ENCODE data around the gene CRIM1.

The CRIM1 gene

DNA sequence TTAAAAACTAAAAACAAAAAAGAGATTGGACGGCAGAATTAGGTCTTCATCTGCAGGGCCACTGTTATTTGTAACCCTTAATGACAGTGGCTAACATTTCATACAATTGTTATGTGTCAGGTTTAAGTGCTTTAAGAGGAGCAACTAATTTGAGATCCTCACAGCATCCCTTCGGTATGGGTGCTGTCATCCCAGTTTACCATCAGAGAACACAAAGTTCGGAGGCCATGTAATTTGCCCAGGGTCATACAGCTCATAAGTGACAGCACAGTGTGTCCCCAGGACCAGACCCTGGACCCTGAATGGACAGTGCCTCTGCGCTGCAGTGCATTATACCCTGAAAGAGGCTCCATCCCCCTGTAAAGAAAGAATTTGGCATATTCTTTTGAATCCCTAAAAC, 127.7 kb downstream of the CRIM1 start:
- no peak for DNase-seq

DNA sequence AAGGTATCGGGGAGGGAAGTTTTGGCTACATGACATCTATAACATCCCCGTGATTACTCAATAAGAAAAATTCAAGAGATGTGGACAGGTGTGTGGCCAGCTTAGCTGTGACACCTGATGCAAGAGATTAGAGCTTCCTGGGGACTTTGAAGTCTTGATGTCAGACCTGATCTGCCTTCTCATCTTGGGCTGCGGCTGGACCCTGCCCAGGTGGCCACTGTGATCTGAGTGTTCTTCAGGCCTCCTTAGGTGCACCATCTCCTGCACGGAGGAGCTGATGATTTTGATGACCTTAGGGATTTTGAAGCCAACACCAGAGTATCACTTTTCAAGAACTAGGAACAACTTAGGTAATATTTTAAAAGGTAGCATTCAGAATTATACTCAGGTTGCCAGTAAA, 128.9 kb downstream of the CRIM1 start:
- no peak for DNase-seq

DNA sequence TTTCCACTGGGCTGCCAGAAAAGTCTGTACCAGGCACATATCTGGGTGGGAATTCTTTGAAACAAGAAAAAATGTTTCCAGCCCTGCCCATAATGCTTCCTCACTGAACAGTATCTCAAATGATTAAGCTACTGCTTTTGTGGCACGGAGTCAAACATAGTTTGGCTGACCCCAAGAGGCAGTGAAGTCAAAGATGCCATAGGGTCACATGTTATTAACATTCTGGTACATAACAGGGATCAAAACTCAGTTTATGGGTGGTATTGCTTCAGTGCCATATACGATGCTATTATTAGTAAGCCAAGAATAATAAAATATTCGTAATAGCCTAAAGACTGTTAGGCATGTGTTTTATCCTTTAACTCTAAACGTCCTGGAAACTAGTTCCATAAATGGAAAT, 129.9 kb downstream of the CRIM1 start:
- no peak for DNase-seq

DNA sequence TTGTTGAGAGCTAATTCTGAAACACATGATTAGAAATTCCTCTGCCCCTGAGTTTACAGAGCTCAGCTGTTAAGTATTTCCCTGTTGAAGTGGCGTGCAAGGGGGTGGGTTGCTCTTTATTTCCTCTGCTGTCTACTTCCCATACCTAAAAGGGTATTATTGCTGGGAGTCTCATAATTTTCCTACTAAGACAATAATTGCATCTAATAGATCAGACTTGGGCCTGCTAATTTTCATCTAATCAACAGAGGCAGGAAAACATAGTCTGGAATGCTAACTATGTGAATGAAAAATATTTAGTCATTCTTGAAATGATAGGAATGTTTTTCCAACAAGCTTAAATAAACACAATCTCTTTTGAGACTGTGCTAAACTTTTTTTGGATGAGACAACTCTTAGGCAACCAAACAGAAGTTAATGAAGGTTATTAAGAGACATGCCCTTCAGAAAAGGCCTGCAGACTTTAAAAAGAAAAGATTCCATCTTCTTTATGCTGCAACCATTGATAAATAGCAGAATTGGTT, 131.0 kb downstream of the CRIM1 start:
- DNase-seq: no peak

DNA sequence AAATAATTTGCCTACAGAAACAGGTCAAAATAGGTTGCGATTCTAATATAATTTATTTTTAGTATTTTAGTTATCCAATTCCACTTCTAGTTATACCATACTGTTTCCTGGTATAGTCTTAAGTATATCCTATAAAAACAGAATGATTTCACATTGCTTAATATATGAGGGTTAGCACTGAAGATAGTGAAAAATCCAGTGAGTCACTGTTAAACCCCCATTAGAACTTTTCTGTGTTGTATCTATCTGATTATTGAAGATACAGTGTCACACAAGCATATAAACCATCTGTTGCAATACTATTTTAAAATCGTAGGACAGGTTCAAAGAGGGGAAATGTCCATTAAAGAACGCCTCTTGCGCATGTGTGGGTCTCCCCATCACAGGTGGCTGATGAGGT, 132.4 kb downstream of the CRIM1 start:
- DNase-seq: no peak

DNA sequence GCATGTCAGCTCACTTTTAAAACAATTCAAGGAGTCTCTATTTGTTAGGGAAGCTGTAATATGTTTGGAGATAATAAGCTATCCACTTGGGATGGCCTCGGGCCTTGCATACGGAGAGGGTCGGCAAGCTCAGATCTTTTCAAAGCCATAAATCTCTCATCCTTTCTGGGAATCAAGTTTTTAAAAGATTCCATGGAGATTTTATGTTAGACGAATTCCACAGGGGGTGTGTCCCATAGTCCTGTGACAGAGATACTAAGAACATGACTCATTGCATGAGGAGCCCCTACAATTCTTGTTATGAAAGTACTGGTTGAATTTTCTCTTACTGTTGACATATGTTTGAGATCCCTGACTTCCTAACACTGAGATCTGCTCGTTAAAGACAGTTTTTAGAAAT, 133.7 kb downstream of the CRIM1 start:
- no peak for DNase-seq

DNA sequence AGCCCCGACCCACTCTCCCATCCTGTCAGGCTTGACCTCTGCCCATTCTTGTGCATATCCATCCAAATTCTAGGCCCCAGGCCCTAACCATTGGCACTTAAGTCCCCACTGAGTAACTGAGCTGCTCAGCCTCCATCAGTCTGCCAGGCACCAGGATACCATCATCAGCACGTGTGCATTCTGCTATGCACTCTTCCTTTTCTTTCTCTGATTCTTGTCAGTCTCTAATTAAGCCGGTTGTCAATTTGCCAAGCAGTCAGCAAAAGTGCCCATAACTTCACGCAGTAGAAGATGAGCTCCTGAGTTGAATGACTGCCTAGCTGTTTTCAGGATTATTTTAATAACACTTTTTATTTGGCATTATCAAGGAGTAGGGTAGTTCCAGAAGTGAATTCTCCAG, 135.2 kb downstream of the CRIM1 start:
- DNase-seq: no peak

DNA sequence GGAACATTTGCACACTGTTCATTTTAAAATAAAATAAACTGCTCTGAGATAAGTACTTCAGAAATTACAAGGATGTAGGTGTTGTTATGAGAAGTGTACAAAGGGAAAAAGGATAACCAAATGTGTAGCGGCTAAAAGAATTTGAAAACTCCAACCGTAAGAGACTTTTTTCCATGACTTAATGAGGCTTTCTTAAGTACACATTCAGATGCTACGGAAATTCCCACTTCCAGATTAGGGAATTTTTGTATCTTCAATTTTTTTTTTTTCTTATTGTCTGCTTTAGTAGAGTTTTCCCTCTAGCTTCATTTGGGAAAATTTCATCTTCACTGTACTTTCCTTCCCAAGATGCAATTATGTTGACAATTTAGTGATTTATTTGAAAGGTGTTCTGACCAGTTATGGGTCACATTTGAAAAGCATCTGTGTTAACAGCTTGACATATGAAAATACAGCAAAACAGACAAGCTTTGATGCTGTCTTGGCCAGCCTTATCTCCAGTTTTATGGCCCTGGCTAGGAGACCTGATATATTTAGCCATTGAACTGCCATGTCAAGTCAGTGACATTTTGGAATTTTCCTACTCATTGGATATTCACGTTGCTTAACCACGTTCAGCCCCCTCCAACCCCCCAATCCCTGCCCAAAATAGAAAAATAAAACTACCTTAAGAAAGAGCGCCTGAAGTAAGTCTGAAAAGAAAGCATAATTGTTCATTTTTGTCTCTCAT, 136.8 kb downstream of the CRIM1 start:
- DNase-seq: no peak

DNA sequence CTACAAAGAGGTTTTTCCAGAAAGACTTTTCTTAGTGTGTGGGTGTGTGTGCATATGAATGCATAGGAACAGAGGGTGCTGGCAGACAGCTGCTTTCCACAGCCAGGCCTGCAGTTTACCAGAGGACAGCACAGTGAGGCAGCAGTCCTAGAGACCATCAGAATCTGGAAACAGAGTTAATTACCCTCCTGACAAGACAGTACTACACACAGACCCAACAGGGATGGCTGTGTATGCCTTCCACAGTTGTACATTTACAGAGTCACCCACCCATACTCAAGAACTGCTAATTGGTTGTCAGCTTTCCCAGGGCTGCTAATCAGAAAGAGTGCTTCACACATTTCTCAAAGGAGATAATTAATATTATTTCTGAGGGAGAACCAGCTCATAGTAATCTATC, 137.7 kb downstream of the CRIM1 start:
- no peak for DNase-seq

DNA sequence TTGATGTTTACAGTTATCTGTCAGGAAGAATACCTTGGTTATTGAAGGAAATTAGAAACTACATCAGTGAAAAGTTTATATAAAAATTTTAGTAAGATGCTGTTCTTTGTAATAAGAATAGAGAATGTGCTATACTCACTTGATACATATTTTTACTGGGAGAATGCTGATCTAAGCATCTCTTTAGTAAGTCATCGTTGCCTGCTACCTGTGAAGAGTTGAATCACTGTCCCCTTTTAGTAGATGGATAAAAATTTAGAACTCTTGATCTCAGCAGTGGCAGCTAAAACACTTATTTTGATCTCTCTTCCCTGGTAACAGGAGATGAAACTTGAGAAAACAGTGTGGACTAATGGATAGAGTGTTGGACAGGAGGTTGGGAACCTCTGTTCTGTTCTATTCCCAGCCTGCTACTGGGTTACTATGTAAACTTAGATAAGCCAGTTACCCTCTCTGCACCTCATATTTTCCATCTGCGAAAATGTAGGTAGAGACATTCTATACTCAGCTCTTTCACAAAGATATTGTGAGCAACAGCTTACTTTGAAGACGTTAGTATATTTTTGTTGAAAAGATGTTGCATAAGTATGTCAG, 142.1 kb downstream of the CRIM1 start:
- DNase-seq: no peak

DNA sequence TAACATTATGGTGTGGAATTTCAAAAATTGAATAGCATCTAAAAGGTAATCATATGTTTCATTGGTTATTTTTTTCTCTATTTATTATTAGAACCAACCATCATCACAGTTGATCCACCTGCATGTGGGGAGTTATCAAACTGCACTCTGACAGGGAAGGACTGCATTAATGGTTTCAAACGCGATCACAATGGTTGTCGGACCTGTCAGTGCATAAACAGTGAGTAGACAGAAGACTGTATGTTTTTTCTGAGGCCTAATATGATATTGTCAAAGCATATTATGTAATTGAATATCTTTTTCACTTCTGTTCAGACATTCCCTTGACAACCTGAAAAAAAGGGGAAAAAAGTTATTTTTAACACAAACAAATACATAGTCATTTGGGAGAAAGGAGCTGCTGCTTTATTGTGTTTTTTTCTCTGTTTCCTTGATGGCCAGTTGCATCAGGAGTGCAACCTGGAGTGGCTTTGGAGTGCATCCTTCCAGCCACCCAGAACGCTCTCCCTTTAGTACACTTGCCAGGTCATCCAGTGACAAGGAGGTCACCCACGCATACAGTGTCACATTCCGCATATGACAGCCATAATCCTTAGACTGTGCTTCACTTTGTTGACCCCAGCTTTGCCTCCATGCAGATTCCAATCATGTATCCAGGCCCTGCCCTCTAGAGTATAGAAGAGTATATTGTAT, 143.7 kb downstream of the CRIM1 start:
- no peak for DNase-seq

DNA sequence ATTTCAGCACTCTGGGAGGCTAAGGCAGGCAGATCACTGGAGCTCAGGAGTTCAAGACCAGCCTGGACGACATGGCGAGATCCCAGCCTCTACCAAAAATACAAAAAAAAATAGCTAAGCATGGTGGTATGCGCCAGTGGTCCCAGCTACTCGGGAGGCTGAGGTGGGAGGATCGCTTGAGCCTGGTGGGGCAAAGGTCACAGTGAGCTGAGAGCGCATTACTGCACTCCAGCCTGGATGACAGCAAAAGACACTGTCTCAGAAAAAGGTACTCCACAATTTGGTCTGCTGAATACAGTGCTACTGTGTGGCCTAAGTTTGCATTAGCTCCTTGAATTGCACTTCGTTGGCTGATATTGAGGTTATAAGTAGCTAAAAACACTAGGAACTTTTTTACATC, 144.5 kb downstream of the CRIM1 start:
- DNase-seq: no peak

DNA sequence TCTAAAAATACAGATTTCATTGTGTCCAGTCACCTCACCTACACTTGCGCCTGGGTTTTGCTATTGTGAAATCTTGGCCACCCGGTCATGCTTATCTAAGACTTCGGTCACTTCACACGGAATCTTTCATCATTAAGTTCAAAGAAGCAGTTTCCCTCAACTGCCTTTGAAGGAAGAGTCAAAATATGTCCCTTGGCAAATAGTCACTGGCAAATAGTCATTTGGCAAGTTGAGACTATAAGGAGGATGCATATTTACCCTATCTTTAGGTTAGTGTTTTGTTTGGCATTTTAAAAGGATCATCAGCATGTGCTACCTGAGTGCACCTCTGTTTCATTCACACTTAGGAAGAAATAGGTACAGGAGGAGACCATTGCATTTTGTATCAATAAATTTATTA, 146.5 kb downstream of the CRIM1 start:
- DNase-seq: no peak

DNA sequence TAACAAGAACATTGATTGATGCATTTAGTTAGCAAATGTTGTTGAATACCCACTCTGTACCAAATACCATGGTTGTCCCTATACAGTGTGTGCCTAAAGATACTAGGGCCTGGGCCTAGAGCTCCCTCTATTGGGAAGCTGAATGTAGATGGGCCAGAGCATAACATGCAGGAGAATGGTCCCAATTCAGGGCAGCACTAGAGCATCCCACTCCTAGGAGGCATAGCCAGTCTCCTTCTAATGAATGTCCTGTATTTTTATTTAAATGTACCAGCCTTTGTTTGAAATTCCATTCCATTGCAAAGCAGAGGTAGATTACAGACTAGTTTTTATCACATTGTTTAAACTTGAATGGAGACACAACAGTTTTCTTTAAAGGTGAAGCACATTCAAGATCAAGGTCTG, 151.8 kb downstream of the CRIM1 start:
- DNase-seq: no peak

DNA sequence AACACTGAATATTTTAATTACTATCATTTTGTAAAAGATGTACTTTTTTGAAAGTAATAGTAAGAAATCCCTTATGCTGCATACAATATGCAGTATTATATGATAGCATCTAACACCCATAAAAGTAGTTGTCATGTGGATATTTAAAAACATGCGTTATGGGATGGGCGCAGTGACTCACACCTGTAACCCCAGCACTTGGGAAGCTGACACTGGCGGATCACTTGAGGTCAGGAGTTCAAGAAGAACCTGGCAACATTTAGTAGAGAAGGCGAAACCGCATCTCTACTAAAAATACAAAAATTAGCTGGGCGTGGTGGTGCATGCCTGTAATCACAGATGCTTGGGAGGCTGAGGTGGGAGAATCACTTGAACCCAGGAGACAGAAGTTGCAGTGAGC, 153.5 kb downstream of the CRIM1 start:
- DNase-seq: no peak

DNA sequence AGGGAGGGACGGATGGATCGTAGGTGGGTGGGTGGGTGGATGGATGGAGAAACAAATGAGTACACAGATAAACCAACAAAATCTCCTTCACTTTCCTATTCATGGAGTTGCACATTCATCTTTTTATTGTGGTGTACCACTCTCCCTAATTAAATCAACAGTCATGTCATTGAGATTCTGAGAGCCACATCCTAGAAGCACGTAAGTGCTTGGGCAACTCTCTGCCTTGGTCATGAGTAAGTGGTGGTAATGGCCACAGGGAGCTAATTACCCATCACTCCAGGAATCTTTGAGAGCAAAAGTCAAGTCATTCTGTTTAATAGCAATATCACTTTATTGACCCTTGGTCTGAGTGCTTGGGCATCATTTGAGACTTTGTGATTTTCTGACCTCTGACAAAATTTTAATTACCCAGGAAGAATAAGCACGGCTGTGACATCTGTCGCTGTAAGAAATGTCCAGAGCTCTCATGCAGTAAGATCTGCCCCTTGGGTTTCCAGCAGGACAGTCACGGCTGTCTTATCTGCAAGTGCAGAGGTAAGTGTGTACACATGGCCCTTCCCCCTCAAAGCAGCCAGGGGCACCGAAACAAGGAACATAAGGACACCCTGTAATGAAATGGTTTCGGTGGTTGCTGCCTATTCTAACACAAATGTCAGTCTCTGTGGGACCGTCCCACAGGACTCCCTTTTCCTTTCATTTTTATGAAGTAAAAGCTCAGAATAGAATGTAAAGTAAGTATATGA, 156.5 kb downstream of the CRIM1 start:
- DNase-seq: no peak

DNA sequence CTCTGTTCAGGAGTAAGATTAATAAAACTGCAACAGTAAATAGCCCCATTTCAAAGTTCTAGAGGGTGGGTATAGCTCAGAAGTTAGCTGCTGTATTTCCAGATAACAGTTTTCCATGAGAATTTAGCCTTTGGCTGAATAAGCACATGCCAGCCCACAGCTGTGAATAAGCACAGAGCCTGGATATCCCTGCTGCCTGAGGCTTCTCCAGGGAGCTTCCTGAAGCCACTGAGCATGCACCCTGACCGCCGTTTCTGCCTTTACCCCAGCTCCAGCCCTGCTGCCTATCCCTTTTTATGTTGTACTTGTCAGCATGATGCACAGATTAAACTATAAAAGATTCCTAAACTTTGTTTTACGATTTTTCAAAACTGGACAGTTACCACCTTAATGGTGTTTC, 157.1 kb downstream of the CRIM1 start:
- no peak for DNase-seq

DNA sequence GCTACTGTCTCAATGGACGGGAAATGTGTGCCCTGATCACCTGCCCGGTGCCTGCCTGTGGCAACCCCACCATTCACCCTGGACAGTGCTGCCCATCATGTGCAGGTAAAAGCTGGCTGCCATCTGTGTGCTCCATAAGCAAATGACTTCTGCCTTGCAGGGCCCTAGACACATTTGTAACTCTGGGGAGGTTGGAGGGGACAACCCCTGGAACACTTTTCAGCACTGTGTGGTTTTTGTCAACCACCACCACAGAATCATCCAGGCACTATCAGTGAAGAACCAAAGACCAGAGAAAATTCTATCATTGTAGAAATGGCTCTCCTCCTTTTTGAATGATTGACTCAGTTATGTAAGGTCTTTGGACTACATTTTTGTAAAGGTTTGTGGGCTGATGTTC, 158.1 kb downstream of the CRIM1 start:
- no peak for DNase-seq

DNA sequence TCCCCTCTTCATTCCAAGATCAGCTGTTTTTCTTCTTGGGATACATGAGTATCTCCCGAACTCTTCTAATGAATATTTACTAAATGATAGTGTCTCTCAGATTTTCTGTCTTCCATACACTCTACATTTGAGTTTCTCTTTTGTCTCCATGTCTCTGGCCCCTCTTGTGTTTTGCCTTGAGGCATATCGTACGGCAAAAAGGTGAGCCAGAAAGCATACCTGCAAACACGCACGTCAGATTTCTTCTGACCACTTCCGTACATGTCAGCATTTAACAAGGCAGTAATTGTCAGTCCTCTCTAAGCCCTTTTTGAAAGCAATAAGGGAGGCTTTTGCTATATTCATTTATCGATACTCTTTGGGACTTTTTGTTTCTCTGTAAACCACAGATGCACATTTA, 160.0 kb downstream of the CRIM1 start:
- DNase-seq: no peak

DNA sequence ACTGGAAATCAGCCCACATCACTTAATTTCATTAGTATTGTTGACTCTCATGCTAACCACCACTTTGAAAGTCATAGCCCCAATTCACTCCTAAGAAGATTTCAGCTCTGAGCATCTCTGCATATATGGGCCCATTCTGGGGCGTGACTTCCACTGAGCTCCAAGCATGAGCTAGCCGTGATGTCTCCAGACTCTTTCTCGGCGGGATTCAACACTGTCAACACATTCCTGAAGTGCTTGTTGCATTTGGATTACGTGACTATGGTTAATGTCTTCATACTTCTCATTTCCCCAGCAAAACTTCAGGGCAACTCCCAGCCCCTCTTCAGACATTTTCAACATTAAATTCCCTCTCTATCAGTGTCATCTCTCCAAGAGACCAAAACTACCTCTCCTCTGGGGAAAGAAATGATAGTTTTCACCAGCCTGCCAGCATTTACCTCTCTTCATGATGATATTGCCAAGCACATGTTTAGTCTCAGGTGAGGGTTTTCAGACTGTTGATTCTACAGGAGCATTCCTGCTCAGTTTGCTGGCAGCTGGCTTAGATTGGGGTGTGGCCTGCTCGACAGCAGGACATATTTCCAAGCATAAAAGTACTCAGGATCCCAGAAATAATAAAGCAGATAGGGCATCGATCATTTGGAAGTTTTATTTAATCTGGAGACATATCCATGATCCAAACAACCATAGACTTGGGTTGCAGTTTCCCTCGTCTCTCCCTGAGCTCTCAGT, 160.7 kb downstream of the CRIM1 start:
- DNase-seq: no peak

DNA sequence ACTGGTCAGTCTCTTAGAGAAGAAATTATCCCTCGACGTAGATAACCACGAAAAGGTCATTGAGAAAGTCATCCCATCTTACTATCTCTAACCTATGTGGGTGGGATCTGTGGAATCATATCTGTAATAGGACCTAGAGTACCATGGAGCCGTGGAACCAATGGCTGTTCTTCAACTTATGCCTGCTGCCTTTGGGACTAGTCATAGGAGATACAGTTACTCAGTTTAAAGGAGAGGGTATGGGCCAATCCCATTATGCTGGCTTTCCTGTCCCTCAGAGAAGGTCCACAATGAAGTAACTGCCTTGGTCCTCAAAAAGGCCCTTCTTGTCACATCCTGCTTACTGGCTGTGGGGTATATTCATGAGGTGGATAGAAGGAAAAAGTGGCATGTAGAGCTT, 164.9 kb downstream of the CRIM1 start:
- DNase-seq: no peak

DNA sequence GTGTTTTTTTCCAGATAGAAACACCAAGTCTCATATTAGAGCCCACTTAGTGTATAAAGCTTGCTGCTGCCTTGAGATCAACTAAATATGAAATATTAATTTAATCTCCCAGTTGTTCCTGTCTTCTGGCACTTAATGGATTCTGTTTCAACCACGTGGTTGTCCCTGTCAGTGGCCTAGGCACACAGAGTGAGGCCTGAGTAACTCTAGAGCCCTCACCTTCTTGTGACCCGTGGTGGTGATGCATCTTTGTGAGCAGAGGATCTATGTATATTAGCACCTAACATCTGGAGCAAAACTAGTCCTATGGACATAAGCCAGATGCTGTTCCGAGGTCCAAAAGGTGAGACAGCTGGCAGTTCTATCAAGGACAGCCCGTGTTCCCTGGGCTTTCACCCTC, 167.6 kb downstream of the CRIM1 start:
- DNase-seq: no peak

DNA sequence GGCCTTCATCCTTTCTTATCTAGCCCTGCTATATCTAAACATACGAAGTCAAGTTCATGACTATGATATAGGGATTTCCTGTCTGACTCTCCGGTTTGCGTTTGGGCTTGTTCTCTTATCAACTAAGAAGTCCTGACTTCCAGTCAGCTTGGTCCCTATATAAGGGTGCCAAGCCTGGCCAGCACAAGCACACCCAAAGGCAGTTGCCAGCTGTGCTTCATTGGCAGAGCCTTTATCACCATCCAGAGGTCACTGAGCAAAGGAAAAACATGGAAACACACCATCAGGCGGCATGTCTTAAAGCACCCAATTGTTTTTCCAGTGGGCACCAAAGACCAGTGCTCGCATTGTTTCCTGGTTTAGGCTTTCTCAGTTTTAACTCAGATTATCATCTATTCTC, 169.7 kb downstream of the CRIM1 start:
- DNase-seq: no peak
